ENCODE measurements around the gene STAT6.

The STAT6 gene

GRCh38 chr12:57099047-57099714 lies 12.0 kb downstream of the STAT6 start:
- DNase-seq: no peak

GRCh38 chr12:57098546-57098945 lies 12.6 kb downstream of the STAT6 start:
- no peak for DNase-seq

DNA sequence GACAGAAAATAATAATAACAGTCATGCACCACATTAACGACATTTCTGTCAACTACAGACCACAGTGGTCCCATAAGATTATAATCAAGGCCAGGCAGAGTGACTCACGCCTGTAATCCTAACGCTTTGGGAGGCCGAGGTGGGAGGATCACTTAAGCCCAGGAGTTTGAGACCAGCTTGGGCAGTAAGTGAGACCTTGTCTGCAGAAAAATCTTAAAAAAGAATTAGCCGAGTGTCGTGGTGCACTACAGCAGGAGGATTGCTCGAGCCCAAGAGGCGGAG lies 13.7 kb downstream of the STAT6 start:
- no peak for DNase-seq

DNA sequence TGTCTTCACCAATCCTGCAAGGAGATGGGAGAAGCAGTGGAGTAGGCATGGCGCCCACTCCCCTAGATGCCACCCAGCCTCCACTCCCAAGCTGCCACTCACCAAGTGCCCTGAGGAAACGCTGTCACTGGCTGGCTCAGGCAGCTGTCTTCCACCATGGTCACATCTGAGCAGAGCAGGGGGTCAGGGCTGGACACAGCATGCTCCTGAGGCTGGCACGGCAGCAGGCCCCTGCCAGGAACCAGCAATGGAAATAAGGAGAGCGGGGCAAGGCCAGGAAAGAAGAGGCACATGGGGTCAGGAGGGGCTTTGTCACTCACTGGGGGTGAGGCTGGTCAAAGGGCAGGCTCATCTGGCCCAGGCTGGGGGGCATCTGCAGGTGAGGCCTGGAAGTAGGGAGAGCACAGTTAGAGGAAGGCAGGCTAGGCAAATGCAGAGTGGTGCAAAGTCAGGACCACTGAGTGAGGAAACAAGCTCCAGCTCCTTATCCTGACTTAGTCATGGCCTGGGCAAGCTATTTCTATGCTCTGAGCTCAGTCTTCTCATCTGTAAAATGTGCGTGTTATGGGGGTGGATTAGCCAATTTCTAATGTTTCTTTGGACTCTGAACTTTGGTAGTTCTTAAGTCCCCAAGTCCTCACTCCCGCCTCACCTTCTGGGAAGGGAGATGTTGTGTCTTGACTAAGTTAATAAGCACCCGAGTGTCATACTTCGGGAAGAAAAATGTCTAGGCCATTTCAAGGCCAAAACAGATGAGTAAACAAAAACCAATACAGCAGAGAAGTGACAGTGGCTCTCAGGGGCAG lies 14.2 kb downstream of the STAT6 start:
- DNase-seq: no peak

- peak; percentile 53 for DNase-seq
Measured at GRCh38 chr12:57096099-57096572, 15.0 kb downstream of the STAT6 start.

DNA sequence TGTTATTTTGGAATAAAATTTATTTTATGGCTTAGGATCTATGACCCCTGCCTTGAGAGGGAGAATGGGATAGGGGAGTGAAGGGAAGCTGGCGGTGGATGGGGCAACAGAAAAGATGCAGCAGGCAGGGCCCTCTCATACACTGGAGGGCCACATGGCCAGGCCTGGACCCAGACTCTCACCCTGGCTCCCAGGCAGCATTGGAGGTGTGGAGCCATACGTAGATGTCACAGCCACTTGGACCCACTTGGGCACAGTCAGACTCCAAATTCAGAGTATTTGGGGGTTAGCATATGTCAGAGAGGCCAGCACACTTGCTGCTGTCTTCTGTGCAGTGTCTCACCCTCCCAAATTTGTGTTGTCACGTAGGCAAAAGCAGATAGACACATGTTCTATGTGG lies 15.7 kb downstream of the STAT6 start:
- DNase-seq: no peak

DNA sequence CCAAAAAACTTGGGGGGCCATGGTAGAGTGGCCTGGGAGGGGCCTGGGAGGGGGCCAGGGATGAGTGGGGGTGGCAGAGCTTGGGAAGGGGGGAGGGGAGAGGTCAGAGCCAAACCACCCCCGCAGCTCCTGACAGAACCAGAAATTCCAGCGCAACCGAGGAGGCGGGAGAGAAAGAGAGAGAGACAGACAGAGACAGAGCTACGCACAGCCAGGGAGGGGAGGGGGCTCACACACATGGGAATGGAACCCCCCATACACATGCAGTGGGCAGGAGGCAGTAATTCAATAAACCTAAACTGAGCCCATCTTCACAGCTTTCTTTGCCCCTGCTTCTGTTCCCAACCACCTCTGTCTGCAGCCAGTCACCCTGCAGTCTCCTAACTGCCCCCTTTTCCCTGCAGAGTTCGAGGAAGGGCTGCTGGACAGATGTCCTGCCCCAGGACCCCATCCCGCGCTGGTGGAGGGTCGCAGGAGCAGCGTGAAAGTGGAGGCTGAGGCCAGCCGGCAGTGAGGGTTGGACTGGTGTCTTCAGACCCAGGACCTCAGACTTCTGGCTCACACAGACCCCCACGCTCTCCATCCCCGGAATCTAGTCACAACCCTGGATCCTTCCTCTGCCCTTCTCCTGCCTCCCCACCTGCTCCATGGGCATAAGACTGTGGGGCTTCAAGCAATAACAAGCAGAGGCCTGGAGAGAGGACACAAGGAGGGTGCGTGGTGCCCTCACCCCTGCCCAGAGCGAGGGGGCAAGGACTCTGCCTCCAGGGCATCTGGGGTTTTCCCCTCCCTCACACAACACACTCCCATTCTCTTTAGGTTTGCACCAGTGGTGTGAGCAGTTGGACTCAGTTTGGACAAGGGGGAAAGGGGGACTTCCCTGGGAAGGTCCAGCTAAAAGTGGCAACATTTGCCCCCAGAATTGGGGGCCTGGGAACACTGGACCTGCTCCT lies 16.7 kb downstream of the STAT6 start:
- no peak for DNase-seq

GRCh38 chr12:57093415-57094207 lies 17.6 kb downstream of the STAT6 start:
- peak; percentile 66 for DNase-seq

- DNase-seq: no peak
Measured at GRCh38 chr12:57092876-57093414, 18.2 kb downstream of the STAT6 start.

DNA sequence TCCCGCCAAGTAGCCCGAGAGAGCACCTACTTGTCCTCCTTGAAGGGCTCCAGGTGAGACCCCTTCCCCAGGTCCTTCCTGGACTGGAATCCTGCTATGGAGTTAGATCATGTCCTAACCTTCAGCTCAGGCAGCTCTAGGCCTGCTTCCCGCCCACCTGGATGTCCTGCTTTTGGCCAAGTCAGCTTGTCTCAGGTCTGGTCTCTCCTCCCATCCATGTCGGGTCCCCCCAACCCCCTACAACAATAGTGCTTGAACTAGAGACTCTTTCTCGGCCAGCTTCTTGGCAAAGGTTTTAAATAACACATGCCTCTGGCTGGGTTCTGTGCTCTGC lies 18.7 kb downstream of the STAT6 start:
- no peak for DNase-seq

DNA sequence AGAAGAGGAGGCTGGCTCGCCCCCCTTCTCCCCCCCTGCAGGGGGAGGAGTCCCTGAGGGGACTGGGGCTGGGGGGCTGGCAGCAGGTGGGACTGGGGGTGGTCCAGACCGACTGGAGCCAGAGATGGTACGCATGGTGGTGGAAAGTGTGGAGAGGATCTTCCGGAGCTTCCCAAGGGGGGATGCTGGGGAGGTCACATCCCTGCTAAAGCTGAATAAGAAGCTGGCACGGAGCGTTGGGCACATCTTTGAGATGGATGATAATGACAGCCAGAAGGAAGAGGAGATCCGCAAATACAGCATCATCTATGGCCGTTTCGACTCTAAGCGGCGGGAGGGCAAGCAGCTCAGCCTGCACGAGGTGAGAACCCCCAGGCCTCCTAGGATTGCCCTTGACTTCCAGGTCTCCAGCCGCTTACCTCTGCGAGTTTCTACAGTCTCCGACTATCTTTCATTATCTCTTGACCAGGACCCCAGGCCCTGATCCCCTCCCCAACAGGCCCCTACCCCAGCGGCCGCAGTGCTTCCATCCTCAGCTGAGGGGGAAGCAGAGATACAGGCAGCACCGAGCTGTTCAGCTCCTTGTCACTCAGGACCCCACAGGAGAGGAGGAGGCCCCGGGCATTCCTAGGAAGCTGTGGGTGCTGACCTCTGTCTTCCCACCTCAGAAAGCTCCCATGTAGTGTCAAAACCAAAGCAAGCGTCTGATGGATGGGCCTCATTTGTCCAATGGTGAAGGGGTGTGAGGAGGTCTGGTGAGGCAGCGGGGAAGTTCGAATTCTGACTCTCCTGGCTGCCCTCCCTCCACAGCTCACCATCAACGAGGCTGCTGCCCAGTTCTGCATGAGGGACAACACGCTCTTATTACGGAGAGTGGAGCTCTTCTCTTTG lies 19.3 kb downstream of the STAT6 start:
- no peak for DNase-seq

- no peak for DNase-seq
Measured at GRCh38 chr12:57090924-57091637, 20.1 kb downstream of the STAT6 start.

GRCh38 chr12:57090490-57090889 lies 20.7 kb downstream of the STAT6 start:
- DNase-seq: no peak

- peak; percentile 85 for DNase-seq
Measured at GRCh38 chr12:57089271-57090245, 21.6 kb downstream of the STAT6 start.

DNA sequence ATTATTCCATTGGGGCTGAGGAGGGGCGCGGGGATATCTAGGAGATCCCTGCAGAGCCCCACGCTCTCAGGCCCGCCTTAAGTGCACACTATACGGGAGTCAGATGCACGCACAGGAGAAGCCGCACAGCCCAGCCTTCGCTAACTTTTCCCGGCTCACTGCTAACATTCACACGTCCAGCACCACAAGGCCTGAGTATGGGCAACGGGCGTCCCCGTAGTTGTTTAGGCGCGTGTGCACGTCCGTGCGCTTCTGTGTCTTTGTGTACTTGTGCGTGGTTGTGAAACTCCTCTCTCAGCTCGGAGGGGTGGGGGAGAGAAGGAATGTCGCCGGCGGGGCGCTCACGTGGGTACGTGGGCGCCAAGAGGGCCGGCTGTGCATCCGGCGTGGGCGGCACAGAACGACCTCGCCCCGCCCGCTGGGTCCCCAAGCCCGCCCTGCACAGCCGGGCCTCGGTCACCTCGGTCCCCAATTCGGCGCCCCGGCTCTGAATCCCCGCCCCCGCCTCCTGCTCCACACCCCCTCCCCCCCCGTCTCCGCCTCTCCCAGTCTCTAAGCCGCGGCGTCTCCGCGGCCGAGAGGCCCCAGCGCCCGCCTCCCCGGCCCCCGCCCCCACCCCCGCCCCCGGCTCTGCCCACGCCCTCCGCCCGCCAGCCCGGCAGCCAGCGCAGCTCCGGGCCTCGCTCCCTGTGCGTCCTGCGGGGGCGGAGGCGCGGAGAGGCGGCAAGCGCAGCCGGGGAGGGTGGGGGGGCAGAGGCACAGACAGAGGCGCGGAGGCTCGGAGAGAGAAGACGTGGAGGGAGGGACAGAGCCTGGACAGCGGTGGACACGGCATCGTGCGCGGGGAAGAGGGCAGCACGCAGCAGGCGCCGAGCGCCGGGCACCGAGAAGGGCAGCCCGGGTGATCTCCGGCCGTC lies 22.6 kb downstream of the STAT6 start, which contains the start of gene NAB2:
Gene NAB2, plus strand, starts transcription at position 761 of the 917 bp plus-strand sequence. CDS start 158 bp downstream, outside the sequence.
- DNase-seq: peak; percentile 96

- DNase-seq: peak; percentile 95
Measured at GRCh38 chr12:57087691-57088353, 23.3 kb downstream of the STAT6 start.

DNA sequence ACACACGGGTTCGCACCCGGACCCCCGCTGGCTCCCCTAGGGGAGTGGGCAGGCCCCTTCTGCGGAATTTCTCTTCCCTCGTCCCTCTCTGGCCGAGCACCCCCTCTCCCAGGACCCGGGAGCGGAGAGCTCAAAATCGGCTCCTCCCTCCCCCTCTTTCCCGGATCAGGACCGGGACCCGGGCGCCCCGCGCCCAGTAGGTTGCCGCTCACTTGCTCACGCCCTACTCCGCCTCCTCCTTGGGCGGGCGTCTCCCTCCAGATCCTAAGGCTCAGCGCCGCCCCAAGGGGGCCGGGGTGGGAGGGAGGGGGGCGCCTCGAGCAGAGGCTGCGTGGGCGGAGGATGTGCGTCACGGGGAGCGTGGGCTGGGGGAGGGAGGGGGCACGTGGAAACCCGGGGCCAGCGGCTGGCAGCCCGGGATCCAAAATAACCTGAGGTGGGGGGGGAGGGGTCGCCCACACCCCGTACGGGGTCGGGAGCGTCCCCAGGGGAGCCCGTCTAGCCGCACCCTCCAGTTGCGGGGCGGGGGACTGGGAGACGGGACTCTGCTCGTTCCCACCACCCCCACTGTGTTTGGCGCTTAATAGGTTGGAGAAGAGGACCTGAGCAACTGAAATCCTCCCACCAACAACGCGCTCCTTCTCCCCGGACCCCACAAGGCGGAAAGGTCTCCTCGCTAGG lies 24.0 kb downstream of the STAT6 start:
- peak; percentile 87 for DNase-seq
